HG03066 (cell line): ENCODE data around the gene TIAM2.
A peak's percentile ranks its signal among the peaks of the same experiment; 100 is the strongest.
"Not testable (repeated sequence)": the region's sequence is repeated elsewhere in the genome, so short reads cannot be mapped to it uniquely, and the experiment has no call there.

Experiments
- ATAC-seq: cut with Tn5 transposase; IDR thresholded peaks from one replicate; pipeline ENCODE4 v1.9.1; 2021; ENCODE audit warnings: low read depth; ENCODE audit not compliant: unreplicated experiment

Gene TIAM2

GRCh38 chr6:155219858-155220301, 224.8 kb downstream of the TIAM2 start:
- ATAC-seq, result no peak

- ATAC-seq, result no peak
These were observed 226.0 kb downstream of the TIAM2 start for GRCh38 chr6:155221086-155221485.

- ATAC-seq, result no peak
These were observed 227.4 kb downstream of the TIAM2 start for GRCh38 chr6:155222506-155222905.

GRCh38 chr6:155223646-155224451, 228.7 kb downstream of the TIAM2 start:
- ATAC-seq, result peak; percentile 99

GRCh38 chr6:155224618-155225017, 229.5 kb downstream of the TIAM2 start:
- ATAC-seq, result no peak

GRCh38 chr6:155227046-155227445, 231.9 kb downstream of the TIAM2 start:
- no peak for ATAC-seq

GRCh38 chr6:155228546-155229166, 233.5 kb downstream of the TIAM2 start:
- no peak for ATAC-seq

- ATAC-seq, result not testable (repeated sequence)
These were observed 235.9 kb downstream of the TIAM2 start for GRCh38 chr6:155230975-155231374.

GRCh38 chr6:155232848-155233247, 237.7 kb downstream of the TIAM2 start:
- no peak for ATAC-seq

- ATAC-seq, result no peak
These were observed 239.1 kb downstream of the TIAM2 start for GRCh38 chr6:155234167-155234566.

GRCh38 chr6:155234687-155235086, 239.6 kb downstream of the TIAM2 start:
- no peak for ATAC-seq

GRCh38 chr6:155235087-155235486, 240.0 kb downstream of the TIAM2 start:
- no peak for ATAC-seq

GRCh38 chr6:155237613-155238012, 242.5 kb downstream of the TIAM2 start:
- no peak for ATAC-seq

GRCh38 chr6:155240905-155241600, 245.9 kb downstream of the TIAM2 start:
- ATAC-seq, result no peak

- no peak for ATAC-seq
These were observed 246.9 kb downstream of the TIAM2 start for GRCh38 chr6:155241966-155242365.

GRCh38 chr6:155244434-155244833, 249.3 kb downstream of the TIAM2 start:
- no peak for ATAC-seq

- ATAC-seq, result no peak
These were observed 250.1 kb downstream of the TIAM2 start for GRCh38 chr6:155245193-155245592.

GRCh38 chr6:155245831-155246230, 250.7 kb downstream of the TIAM2 start:
- no peak for ATAC-seq

- no peak for ATAC-seq
These were observed 251.7 kb downstream of the TIAM2 start for GRCh38 chr6:155246825-155247224.

- no peak for ATAC-seq
These were observed 252.5 kb downstream of the TIAM2 start for GRCh38 chr6:155247618-155248007.
